A549 (cell line): ENCODE measurements around the gene TXNIP. TPM values are rescaled to one million over a fixed set of nuclear protein-coding genes. Genes with fewer than 3 reads are reported as not detected.

Experiments
- ATAC-seq, 2 experiments: fragments of 200-7000 bp in 1 of 2; fragments of >200 bp in 1 of 2; cut with Nextera tagmentation in 1 of 2; cut with Tn5 transposase in 1 of 2; 3 replicates each; pipeline versions ENCODE4 v1.8.0 to v1.9.1; 2018 to 2020; ENCODE audit warnings: mild to moderate bottlenecking in 1 of 2, moderate library complexity in 1 of 2
- CTCF ChIA-PET: fragments of 300-600 bp; sonication (Branson Sonifier 250); formaldehyde crosslinking; extraction: SDS; loops from one replicate; lab custom pipeline; 2021; ENCODE audit warnings: antibody characterized with exemption, inconsistent platforms; lab: Yijun Ruan, JAX
- POLR2A ChIA-PET: fragments of 350-600 bp; formaldehyde crosslinking; extraction: SDS; loops from one replicate; lab custom pipeline; 2021; ENCODE audit warnings: antibody characterized with exemption, inconsistent platforms; lab: Yijun Ruan, JAX
- DNase-seq, 2 experiments: peaks; one replicate each; pipeline versions ENCODE4 v3.0.0 to v3.0.0-alpha.2; 2011 to 2016; ENCODE audit warnings: low read depth in 1 of 2, low spot score in 1 of 2
- FAIRE-seq: peaks from 2 replicates; lab custom pipeline; 2011; peaks lifted over from hg19 to GRCh38; lab: Jason Lieb, UNC
- H3K27ac ChIP-seq, 2 experiments: fragments of >200 bp; sonication (Bioruptor Twin); formaldehyde crosslinking; 3 replicates each; pipeline ENCODE4 v1.5.1; 2016 to 2017
- H3K4me1 ChIP-seq: fragments of >200 bp; sonication (Bioruptor Twin); formaldehyde crosslinking; 3 replicates; pipeline ENCODE4 v1.6.1; 2016
- H3K4me2 ChIP-seq: fragments of >200 bp; sonication (Bioruptor Twin); formaldehyde crosslinking; 3 replicates; pipeline ENCODE4 v1.6.1; 2016
- H3K4me3 ChIP-seq: fragments of >200 bp; sonication (Bioruptor Twin); formaldehyde crosslinking; 3 replicates; pipeline ENCODE4 v1.5.1; 2016
- H3K9me3 ChIP-seq: fragments of >200 bp; sonication (Bioruptor Twin); formaldehyde crosslinking; 3 replicates; pipeline ENCODE4 v1.6.1; 2016
- BHLHE40 ChIP-seq: IDR thresholded peaks from 2 replicates; pipeline ENCODE4 v1.6.1; 2012; ENCODE audit warnings: low read depth, low read length, inconsistent platforms
- CEBPB ChIP-seq, 2 experiments: fragments of >200 bp in 1 of 2; sonication (Bioruptor Twin) in 1 of 2; formaldehyde crosslinking in 1 of 2; IDR thresholded peaks; 2 replicates each; pipeline ENCODE4 v1.6.1; 2012 to 2016
- CHD4 ChIP-seq: fragments of 200-600 bp; sonication (generic); IDR thresholded peaks from 2 replicates; pipeline ENCODE4 v1.6.1; 2016; ENCODE audit warnings: antibody characterized with exemption, mild to moderate bottlenecking, borderline replicate concordance
- FOSL2 ChIP-seq, 2 experiments: fragments of 450-650 bp in 1 of 2; fragments of >200 bp in 1 of 2; sonication (Bioruptor Twin) in 1 of 2; formaldehyde crosslinking; IDR thresholded peaks; 2 replicates each; pipeline versions ENCODE4 v1.5.0 to v1.6.1; 2016 to 2020; ENCODE audit warnings: mild to moderate bottlenecking in 1 of 2, moderate library complexity in 1 of 2
- MAFK ChIP-seq: fragments of 450-650 bp; IDR thresholded peaks from 2 replicates; pipeline ENCODE4 v1.6.1; 2014; ENCODE audit not compliant: partially characterized antibody
- MAX ChIP-seq: IDR thresholded peaks from 2 replicates; pipeline ENCODE4 v1.6.1; 2012
- SMC3 ChIP-seq: fragments of >200 bp; sonication (Bioruptor Twin); formaldehyde crosslinking; IDR thresholded peaks from 3 replicates; pipeline ENCODE4 v1.6.1; 2018; ENCODE audit warnings: inconsistent platforms
- SREBF2 ChIP-seq: fragments of 450-650 bp; IDR thresholded peaks from 2 replicates; pipeline ENCODE4 v1.6.1; 2014; ENCODE audit warnings: mild to moderate bottlenecking, moderate library complexity
- ZC3H11A ChIP-seq: fragments of 450-650 bp; IDR thresholded peaks from 2 replicates; pipeline ENCODE4 v1.6.1; 2014; ENCODE audit warnings: antibody characterized with exemption, mild to moderate bottlenecking
- WGBS: methylation state at CpG from one replicate; pipeline ENCODE4 v1.1.6; 2017; ENCODE audit errors: missing lambda C conversion rate; 5-methylcytosine and 5-hydroxymethylcytosine counted together
- polyA plus RNA-seq, 4 experiments: library from polyadenylated mRNA; depleted of rRNA in 3 of 4; stranded (reverse); fragments of >200 nt; fragmentation: RNase III in 1 of 4; extraction: RNeasy Plus Mini Kit Qiagen cat#74134 plus additional on column Dnase treatment in 1 of 4; gene quantifications; 2 replicates in 3 of 4; 3 replicates in 1 of 4; pipeline ENCODE4 v1.2.3, GENCODE V29; 2011 to 2017
- TF ChIP-seq, protein P1 (sequence below): fragments of 250-450 bp; sonication (Bioruptor Pico); IDR thresholded peaks from 2 replicates; pipeline ENCODE4 v1.5.0; 2021; ENCODE audit warnings: mild to moderate bottlenecking, moderate library complexity, borderline replicate concordance
- TF ChIP-seq, protein P2 (sequence below): fragments of >200 bp; sonication (Bioruptor Twin); formaldehyde crosslinking; IDR thresholded peaks from 3 replicates; pipeline ENCODE4 v1.5.1; 2016

TXNIP gene
- polyA plus RNA-seq, 2 of the 4 experiments (the other 2 are of a cell fraction), result 3.1 TPM; not detected in 1

- peak overlapping the region; percentile 60 for H3K4me2 ChIP-seq
- TF ChIP-seq, protein P1, sequence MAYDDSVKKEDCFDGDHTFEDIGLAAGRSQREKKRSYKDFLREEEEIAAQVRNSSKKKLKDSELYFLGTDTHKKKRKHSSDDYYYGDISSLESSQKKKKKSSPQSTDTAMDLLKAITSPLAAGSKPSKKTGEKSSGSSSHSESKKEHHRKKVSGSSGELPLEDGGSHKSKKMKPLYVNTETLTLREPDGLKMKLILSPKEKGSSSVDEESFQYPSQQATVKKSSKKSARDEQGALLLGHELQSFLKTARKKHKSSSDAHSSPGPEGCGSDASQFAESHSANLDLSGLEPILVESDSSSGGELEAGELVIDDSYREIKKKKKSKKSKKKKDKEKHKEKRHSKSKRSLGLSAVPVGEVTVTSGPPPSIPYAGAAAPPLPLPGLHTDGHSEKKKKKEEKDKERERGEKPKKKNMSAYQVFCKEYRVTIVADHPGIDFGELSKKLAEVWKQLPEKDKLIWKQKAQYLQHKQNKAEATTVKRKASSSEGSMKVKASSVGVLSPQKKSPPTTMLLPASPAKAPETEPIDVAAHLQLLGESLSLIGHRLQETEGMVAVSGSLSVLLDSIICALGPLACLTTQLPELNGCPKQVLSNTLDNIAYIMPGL (CRISPR knock-in tag), result no peak
- 0 out of 2 replicates have a peak, but pooled peaks have one; percentile 35 for TF ChIP-seq CHD4
- TF ChIP-seq, all 56 proteins: peak for 1
- Histone ChIP-seq H3K4me1 (peaks cover 3% of the 10 kb centered on the region; the same call in 2 of the 3 replicates), H3K9me3 (no peaks in the 10 kb centered on the region), H3K4me3 (peak overlapping the region; percentile 62), H3K27ac (peak overlapping the region; percentile 37 to 95; a peak in 4 of 6 replicates)
- ATAC-seq (no peak), FAIRE-seq (no peak), DNase-seq (peak in 1 of 2 experiments; percentile 19)
- ChIA-PET CTCF (interaction anchor here (0.9 to 5.7 kb wide), 3 partner anchors 10 to 181 kb away, joined by 3 to 41 read pairs (median 4); partner anchors contain the start of gene PIAS3), POLR2A (interaction anchor here (6.0 kb wide), 1 partner anchor 11 kb away, joined by 106 read pairs; no protein-coding TSS in a partner anchor)
- WGBS, result 70% methylated on average over 9 of the region's 9 CpGs
Observed at GRCh38 chr1:146039844-146040194, 43.4 kb upstream of the TXNIP start.

GRCh38 chr1:146036965-146037646 is 40.7 kb upstream of the TXNIP start:
- peak overlapping the region; percentile 84 for H3K4me2 ChIP-seq
- ChIA-PET CTCF (interaction anchor here (0.7 to 5.7 kb wide), 6 partner anchors 9 to 145 kb away, joined by 3 to 41 read pairs (median 4); partner anchors contain the start of genes ANKRD34A and POLR3GL), POLR2A (interaction anchor here (6.0 kb wide), 1 partner anchor 14 kb away, joined by 106 read pairs; no protein-coding TSS in a partner anchor)
- ATAC-seq, result peak; percentile 55 to 66
- H3K27ac ChIP-seq, result peak overlapping the region; percentile 91 to 95
- 1% methylated on average over 21 of the region's 21 CpGs for WGBS
- peak; percentile 64 to 89 for DNase-seq
- H3K4me1 ChIP-seq, result peaks cover 6% of the 10 kb centered on the region; the same call in 2 of the 3 replicates
- TF ChIP-seq CEBPB (IDR thresholded peaks at IDR 0.05) (peak in 1 of 2 experiments; percentile 33; a peak in 1 of 4 replicates), FOSL2 (IDR thresholded peaks at IDR 0.05) (no peak), FOSL2 (CRISPR knock-in tag; IDR thresholded peaks at IDR 0.05) (0 out of 2 replicates have a peak, but pooled peaks have one; percentile 3), MAFK (peak; percentile 45), SREBF2 (peak; percentile 80), MAX (peak; percentile 43), ZC3H11A (no peak), SMC3 (0 out of 3 replicates have a peak, but pooled peaks have one; percentile 14), BHLHE40 (0 out of 2 replicates have a peak, but pooled peaks have one; percentile 19)
- TF ChIP-seq, protein P1 (CRISPR knock-in tag), result peak; percentile 86; the same call in 1 of the 2 replicates
- TF ChIP-seq, protein P2, sequence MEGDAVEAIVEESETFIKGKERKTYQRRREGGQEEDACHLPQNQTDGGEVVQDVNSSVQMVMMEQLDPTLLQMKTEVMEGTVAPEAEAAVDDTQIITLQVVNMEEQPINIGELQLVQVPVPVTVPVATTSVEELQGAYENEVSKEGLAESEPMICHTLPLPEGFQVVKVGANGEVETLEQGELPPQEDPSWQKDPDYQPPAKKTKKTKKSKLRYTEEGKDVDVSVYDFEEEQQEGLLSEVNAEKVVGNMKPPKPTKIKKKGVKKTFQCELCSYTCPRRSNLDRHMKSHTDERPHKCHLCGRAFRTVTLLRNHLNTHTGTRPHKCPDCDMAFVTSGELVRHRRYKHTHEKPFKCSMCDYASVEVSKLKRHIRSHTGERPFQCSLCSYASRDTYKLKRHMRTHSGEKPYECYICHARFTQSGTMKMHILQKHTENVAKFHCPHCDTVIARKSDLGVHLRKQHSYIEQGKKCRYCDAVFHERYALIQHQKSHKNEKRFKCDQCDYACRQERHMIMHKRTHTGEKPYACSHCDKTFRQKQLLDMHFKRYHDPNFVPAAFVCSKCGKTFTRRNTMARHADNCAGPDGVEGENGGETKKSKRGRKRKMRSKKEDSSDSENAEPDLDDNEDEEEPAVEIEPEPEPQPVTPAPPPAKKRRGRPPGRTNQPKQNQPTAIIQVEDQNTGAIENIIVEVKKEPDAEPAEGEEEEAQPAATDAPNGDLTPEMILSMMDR, result no peak
- TF ChIP-seq, all 56 proteins: peak for 8
- H3K4me3 ChIP-seq, result peak overlapping the region; percentile 62
- no peaks in the 10 kb centered on the region for H3K9me3 ChIP-seq
- FAIRE-seq, result no peak
